ENCODE results near the gene SF3B5.
"Not testable (repeated sequence)": the region's sequence is repeated elsewhere in the genome, so short reads cannot be mapped to it uniquely, and the experiment has no call there.

Gene SF3B5
- 37.3 to 76.7 (median 53.3) reads per million in 4 donors for total RNA-seq

DNA sequence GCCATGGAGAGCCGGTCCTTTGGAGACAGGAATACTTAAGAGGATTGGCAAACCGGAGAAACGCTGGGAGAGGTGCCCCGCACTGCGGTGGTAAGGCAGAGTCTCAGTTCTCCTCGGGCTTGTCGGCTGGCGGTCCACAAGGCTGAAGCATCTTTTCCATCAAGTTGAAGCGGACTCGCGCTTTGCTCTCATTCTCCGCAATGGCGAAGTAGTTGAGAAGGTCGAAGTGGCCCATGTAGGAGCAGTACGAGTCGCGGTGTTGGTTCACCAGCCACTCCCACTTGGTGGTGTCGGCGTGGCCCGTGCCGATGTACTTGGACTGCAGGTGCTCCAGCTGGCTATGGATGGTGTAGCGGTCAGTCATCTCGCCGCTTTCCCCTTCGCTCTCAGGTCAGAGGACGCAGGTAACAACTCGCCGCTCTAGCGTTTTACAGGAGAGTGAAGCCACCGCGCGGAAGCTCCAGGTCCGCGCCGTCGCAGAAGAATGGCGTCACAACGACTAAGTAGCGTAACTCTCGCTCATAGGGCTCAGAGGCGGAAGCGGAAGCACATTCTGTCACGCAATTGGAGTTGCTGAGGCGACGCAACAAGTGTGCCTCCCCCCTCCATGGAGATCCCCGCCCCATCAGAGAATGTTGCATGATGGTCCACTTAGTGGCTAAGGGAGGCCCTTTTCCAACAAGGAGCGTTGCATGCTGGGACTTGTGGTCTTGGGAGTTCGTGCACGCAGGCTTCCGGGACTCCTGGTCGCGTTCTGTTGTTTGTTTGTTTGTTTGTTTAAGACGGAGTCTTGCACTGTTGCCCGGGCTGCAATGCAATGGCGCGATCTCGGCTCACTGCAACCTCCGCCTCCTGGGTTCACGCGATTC lies at the start of gene SF3B5:
Gene SF3B5, minus strand, starts transcription at position 440 of the 869 bp plus-strand sequence. Its CDS starts 76 bp downstream, at position 364.
- DNase-seq = peak; percentile 92 to 100 (median 96)

GRCh38 chr6:144144996-144145395 lies 49.6 kb upstream of the SF3B5 start:
- DNase-seq = no peak

- no peak for DNase-seq
Observed at GRCh38 chr6:144143878-144144277, 48.5 kb upstream of the SF3B5 start.

GRCh38 chr6:144143106-144143505 lies 47.7 kb upstream of the SF3B5 start:
- no peak for DNase-seq

GRCh38 chr6:144141470-144141869 lies 46.1 kb upstream of the SF3B5 start:
- no peak for DNase-seq

DNA sequence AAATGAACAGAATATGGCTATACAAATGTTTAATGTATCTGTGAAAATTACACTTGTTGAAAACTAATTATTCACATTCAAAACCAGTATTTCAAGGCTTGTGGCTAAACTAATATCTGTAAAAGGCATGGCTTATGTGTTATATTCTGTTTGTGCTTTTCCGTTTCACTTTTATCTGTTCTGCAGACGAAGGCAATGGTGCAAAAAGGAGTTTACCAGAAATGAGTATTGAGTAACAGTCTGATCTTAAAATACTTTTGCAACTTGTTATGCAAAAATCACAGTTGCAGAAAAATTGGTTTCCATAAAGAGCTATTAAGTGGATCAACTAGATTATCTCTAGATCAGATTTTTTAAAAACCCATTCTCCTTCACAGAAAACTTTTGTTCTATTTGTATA lies 45.5 kb upstream of the SF3B5 start:
- DNase-seq = no peak

GRCh38 chr6:144139817-144140216 lies 44.4 kb upstream of the SF3B5 start:
- no peak for DNase-seq

GRCh38 chr6:144138542-144138941 lies 43.2 kb upstream of the SF3B5 start:
- no peak for DNase-seq

DNA sequence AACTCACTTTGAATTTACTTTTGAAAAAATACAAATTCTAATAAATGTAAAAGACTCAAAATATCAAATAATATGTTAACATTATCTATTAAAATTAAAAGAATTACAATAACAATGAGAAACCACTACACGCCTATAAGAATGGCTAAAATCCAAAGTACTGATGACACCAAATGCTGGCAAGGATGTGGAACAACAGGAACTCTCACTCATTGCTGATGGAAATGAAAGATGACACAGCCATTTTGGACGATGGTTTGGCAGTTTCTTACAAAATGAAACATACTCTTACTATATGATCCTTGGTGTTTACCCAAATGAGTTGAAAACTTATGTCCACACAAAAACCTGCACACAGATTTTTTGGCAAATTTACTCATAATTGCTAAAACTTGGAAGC lies 39.4 kb upstream of the SF3B5 start:
- DNase-seq = no peak

DNA sequence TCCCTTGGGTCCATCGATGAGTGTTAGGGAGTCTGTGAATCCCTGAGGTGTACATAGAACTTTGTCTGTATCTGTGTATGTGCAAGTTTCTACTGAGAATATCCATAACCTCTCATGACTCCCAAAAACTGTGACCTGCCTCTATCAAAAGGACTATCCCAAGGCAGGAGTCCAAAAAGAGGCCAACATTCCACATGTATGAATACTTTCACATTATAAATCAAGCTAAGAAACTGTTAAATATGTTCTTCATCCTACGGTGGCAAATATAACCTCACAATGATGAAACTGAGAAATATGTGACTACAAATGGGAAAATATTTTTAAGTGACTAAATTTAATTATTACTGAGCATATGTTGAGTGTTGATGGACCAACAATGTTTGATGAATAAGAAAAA lies 38.8 kb upstream of the SF3B5 start:
- DNase-seq = no peak

- DNase-seq = no peak
Observed at GRCh38 chr6:144133225-144133821, 38.0 kb upstream of the SF3B5 start.

GRCh38 chr6:144132167-144132690 lies 36.9 kb upstream of the SF3B5 start:
- DNase-seq = not testable (repeated sequence)

DNA sequence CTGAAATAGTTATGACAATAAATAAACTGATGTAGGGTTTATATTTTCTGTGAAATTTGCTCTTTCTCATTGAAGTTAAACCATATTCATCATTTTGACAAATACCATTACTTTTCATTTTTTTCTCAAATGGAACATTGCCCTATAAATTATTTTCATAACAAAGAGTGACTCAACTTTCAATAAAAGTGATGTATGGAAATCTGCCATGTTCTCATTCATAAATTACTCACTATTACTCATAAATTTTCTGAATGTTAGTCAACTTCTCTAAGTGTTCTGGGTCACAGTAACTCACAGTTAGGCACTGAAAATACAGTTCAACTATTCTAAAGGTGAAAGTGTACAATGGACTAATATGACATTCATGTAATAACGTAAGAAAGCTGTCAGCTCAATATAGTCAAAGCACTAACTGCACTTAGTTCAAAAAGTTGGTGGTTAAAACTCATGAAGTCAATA lies 35.9 kb upstream of the SF3B5 start:
- DNase-seq = peak in 1 of 5 donors; percentile 59

DNA sequence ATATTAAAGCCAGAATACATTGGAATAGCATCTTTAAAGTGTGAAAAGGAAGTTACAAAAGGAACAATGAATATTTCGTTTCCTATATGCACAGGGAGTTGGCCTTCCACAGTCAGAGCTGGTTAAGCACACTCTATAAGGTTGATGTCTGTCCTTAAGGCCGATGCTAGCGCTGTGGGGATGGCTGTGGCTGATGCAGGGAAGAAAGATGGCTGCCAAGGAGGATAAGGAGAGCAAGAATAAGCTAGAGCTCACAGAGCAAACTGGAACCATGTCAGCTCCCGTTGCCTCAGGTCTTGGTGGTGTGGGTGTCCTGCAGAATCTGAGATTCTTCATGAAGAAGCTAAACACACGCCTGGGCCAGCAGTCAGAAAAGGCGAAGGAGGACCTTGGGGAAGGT lies 34.1 kb upstream of the SF3B5 start:
- no peak for DNase-seq

GRCh38 chr6:144127097-144127496 lies 31.7 kb upstream of the SF3B5 start:
- no peak for DNase-seq

DNA sequence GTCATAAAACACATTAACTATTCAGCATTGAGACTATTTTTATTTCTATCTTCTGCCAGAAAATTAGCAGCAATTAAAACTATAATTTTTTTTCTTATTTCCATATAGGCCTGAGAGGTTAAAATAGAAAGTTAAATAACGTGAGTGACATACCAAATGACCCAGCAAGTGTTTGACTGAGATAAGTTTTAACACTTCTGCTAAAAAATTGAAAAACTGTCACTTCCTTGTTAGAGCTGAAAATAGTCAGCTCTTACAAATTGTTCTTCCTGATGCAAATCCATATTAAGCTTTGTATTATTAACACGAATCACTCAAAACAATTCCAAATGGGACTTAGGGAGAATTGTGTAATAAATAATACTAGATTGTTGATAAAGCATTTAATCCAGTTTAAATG lies 28.5 kb upstream of the SF3B5 start:
- no peak for DNase-seq

DNA sequence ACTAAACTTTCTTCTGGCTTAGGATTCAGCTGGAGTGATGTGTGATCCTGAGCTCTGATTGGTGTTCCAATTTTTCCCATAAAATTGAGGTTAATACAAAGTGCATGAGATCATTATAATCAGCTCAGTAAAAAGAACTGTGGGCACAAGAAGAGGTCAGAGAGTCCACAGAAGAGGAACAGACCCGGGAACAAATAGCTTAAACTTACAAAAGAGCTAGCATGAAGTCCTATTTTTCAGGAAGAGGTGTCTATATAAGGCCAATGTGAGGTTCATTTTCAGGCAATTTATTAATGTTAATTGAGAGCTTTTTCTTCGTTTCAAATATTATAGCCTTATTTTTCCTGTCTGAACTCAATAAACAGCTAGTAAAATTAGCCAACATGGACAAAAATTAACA lies 28.0 kb upstream of the SF3B5 start:
- no peak for DNase-seq

DNA sequence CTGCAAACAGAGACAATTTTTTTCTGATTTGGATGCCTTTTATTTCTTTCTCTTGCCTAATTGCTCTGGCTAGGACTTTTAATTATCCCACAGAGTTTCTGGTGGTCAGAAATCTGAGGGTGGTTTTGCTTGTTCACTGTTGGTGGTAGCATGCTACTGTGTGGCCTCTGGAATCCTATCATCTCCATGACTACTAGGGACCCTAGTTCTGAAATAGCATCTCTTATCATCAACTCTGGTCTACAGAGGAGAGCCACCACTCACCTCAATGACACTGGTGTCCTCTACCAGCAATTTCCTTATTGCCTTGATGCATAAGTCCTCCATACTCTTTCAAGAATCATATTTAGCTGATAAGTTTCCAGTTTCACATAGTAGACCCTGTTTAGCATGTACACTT lies 27.5 kb upstream of the SF3B5 start:
- no peak for DNase-seq

DNA sequence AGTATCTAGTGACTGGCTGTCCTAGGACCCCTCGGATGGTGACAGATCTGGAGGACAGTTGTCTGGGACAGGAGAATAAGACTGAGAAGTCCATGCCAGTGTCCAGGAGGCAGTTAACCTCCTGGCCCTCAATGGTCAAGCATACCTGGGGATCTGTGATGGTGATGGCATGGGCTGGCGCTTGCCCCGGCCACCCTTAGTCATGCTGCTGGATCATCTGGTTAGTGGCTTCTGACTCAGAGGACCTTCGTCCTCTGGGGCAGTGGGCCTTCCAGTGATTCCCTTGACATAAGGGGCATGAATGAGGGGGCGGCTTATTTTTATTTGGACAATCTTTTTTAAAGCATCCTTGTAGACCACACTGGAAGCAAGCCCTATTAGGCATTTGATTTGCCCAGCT lies 24.0 kb upstream of the SF3B5 start:
- DNase-seq = no peak

DNA sequence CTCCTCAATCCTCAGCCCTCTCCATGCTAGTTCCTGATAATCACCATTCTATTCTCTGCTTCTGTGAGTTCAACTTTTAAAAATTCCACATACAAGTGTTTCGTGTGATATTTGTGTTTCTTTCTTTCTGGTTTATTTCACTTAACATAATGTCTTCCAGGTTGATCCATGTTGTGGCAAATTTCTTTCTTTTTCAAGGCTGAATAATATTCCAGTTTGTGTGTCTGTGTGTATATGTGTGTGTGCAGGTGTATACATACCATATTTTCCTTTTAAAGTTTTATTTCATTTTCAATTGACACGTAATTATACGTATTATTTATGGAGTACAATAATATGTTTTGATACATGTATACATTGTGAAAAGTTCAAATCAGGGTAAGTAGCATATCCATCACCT lies 19.8 kb upstream of the SF3B5 start:
- DNase-seq = no peak

- DNase-seq = no peak
Observed at GRCh38 chr6:144113366-144113765, 18.0 kb upstream of the SF3B5 start.

DNA sequence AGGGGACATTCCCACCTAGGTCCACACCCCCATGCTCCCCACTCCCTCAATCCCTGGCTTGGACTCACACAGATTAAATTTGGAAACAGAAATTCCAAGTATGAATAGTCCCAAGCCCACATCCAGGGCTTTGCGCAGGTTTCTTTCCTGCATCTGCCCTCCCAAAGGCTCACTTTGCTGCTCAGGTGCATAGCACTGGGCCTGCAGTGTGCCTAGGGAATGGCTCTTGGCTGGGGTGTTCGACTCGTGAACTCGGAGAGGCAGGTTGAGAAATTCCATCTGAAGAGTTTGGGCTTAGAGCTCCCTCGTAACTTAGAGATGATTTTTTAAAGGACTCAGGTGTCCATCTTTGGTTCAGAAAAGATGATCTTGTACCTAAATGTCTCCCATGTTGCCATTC lies 14.8 kb upstream of the SF3B5 start:
- no peak for DNase-seq

- DNase-seq = no peak
Observed at GRCh38 chr6:144106206-144106605, 10.8 kb upstream of the SF3B5 start.

DNA sequence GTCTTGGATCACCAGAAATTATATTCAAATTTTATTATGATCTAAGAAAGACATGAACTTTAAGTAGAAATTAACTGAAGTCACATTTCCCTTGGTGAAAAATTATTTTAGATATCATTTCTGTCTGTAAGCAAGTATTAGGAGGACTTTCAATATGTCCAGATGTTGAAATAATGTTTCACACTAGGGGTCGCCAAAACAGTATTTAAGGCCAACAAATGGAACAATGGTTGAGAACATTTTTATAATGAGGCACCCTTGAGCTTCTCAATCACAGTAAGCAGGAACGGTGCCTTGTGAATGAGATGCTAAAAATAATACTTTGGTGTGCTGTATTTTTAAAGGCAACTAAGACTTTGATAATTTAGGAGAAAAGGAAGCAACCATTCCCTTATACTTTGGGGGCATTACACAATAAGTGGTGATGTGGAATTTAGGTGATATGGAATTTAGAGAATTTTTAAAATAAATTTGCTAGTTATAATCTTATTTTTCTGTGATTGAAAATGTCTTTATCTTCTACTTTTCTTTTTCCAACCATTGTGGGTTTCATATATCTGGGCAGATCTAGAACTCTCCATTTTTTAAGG lies 9.6 kb upstream of the SF3B5 start:
- peak in 2 of 5 donors; percentile 34 to 76 for DNase-seq
